H1 (cell line): ENCODE results near the gene FHAD1. TPM values are rescaled to one million over a fixed set of nuclear protein-coding genes. Genes with fewer than 3 reads are reported as not detected.

Source experiments
- CTCF ChIP-seq, 3 experiments: IDR thresholded peaks; 1 replicate in 2 of 3; 2 replicates in 1 of 3; pipeline versions ENCODE4 v1.5.1 to v1.6.1; 2011; ENCODE audit warnings: low read length in 3 of 3, mild to moderate bottlenecking in 3 of 3, inconsistent platforms in 2 of 3, low read depth in 1 of 3, moderate library complexity in 1 of 3; ENCODE audit not compliant: insufficient read depth in 1 of 3; ENCODE audit errors: control extremely low read depth in 1 of 3
- POLR2AphosphoS5 ChIP-seq: IDR thresholded peaks from 2 replicates; pipeline ENCODE4 v1.6.1; 2011; ENCODE audit warnings: low read depth, low read length
- USF2 ChIP-seq: IDR thresholded peaks from 2 replicates; pipeline ENCODE4 v1.6.1; 2011; ENCODE audit warnings: low read length, improper control_type of control experiment
- polyA plus RNA-seq, 7 experiments: library from polyadenylated mRNA; depleted of rRNA in 3 of 7; stranded (reverse) in 5 of 7; unstranded in 2 of 7; fragments of >200 nt in 5 of 7; fragments of 200-250 nt in 2 of 7; gene quantifications; 1 replicate in 5 of 7; 2 replicates in 1 of 7; 4 replicates in 1 of 7; pipeline versions ENCODE4 v1.2.1 to v1.2.3, GENCODE V29; 2011 to 2013; ENCODE audit warnings: missing spikeins in 2 of 7, mixed read lengths in 2 of 7
- total RNA-seq: library from RNA; stranded (reverse); fragmentation: NEBNext Ultra II Directional; extraction: Animal tissue kit (Norgen Biotek cat#: 25700); gene quantifications from 2 replicates; pipeline ENCODE4 v1.2.1, GENCODE V29; 2021

Gene FHAD1
- total and polyA plus RNA-seq, 2 of the 8 experiments (the other 6 are each of a cell fraction or from before 2014, with no cell fraction given): 0.39 to 0.69 TPM

- TF ChIP-seq USF2 (no peak), POLR2AphosphoS5 (no peak), CTCF (IDR thresholded peaks at IDR 0.05; ENCODE audit: control extremely low read depth in 1 of 3, insufficient read depth in 1 of 3, low read depth in 1 of 3, low read length in 3 of 3) (no peak)
These were observed 24.2 kb downstream of the FHAD1 start (continued) for GRCh38 chr1:15271196-15271595.
